SH-SY5Y (cell line): Measurements from ENCODE around the gene PSTPIP1.

Experiments used
- GATA2 ChIP-seq: IDR thresholded peaks from 2 replicates; pipeline ENCODE4 v1.6.1; 2011; ENCODE audit warnings: mild to moderate bottlenecking, low read depth, low read length
- GATA3 ChIP-seq: IDR thresholded peaks from 2 replicates; pipeline ENCODE4 v1.6.1; 2011; ENCODE audit warnings: low read depth, mild to moderate bottlenecking, low read length, moderate library complexity

DNA sequence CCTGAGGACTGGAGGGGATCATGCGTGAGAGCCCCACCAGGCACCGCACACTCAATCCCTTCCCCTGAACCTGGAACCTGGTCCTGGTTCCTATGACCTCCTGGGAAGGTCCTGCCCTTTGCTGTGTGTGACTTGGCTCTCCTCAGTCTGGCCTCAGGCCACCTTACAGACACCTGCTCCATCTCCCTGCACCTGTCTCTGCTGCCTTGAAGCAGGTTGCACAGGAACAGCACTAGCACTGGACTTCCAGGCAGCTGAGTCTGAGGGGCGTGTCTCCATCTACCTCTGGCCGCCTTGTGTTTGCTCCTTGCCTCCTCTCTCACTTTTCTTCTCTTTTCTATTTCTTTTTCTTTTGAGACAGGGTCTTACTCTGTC, 15.4 kb downstream of the PSTPIP1 start:
- TF ChIP-seq GATA2 = no peak
- no peak for TF ChIP-seq GATA3
